Measurements from ENCODE around the gene ERC2.
"Not testable (repeated sequence)": the region's sequence is repeated elsewhere in the genome, so short reads cannot be mapped to it uniquely, and the experiment has no call there.

ERC2 gene

DNA sequence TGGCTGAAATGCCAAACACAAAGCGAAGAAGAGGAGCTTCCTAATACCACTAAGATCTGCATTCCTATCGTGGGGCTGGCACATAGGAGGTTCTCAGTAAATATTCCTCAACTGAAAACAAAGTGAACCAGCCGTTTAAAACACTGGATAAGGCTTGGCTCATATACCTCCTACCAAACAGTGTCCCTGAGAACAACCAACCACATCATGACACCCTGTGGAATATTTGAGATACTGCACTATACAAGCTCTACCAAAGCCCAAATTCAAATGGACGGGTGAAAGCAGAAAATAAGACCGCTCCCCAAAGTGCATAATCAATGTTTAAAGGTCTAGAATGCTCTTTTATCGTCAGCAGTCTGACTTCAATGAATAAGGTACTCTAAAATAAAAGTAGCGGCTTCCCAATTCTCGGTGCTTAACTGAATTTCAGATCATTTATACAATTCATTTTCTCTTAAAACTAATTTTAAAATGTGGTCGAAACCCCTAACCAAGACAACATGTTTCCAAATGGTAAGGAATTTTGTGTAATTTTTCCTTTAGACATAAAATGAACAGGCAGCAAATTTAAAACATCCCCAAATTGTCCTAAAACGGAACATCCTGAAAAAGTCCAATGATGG lies 425.8 kb downstream of the ERC2 start:
- peaks cover 12% of the 10 kb centered on the region for H3K9me3 ChIP-seq (ENCODE audit: control insufficient read depth, low read length)
- WGBS, 2 experiments (ENCODE audit: insufficient coverage in 2 of 2): 30 to 68% methylated on average over 2 to 4 of the region's 10 CpGs
- H3K4me3 ChIP-seq (ENCODE audit: extremely low read depth, insufficient read depth, low read length, poor library complexity, severe bottlenecking): no peak overlapping the region
- H3K4me1 ChIP-seq (ENCODE audit: control insufficient read depth, insufficient read depth, low read length, poor library complexity, severe bottlenecking): no peaks in the 10 kb centered on the region
- no peaks in the 10 kb centered on the region for H3K36me3 ChIP-seq (ENCODE audit: control insufficient read depth, insufficient read depth, low read length)
- H3K27ac ChIP-seq (ENCODE audit: low read depth, low read length, severe bottlenecking): no peak overlapping the region

DNA sequence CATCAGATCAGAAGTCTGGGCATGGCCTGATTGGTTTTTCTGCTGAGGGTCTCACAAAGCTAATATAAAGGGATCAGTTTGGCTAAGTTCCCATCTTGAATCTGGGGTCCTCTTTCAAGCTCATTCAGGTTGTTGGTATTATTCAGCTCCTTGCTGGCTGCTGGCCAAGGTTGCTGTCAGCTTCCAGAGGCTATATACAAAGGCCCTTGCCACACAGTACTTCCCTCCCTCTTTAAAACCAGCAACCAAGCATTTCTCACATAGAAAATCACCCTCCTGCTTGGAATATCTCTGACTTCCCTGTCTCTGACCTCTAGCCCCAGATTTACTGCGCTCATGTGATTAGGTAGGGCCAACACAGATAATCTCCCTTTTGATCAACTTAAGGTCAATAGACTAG lies 442.9 kb downstream of the ERC2 start:
- Histone ChIP-seq H3K4me3 (ENCODE audit: extremely low read depth, insufficient read depth, low read length, poor library complexity, severe bottlenecking) (no peak overlapping the region), H3K4me1 (ENCODE audit: control insufficient read depth, insufficient read depth, low read length, poor library complexity, severe bottlenecking) (no peaks in the 10 kb centered on the region), H3K9me3 (ENCODE audit: control insufficient read depth, low read length) (no peaks in the 10 kb centered on the region), H3K27ac (ENCODE audit: low read depth, low read length, severe bottlenecking) (no peak overlapping the region), H3K36me3 (ENCODE audit: control insufficient read depth, insufficient read depth, low read length) (no peaks in the 10 kb centered on the region)
- WGBS, 2 experiments (ENCODE audit: insufficient coverage in 2 of 2): 88 to 92% methylated on average over 1 of the region's 1 CpG

DNA sequence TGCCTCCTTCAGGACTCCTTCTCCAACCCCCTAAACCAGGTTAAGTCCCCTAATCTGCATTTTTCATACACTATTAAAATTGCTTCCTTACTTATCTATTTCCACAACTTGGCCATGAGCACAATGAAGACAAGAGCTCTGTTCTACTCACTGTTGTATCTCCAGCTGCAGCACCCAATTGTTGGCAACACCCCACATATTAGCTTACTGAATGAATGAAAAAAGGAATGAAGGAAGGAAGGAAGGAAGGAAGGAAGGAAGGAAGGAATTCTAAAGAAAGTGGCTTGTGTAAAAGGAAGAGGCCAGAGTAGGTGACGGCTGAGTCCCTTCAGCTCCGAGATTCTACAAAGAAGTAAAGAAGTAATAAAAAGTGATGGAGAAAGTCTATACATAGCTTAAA lies 444.7 kb downstream of the ERC2 start:
- no peaks in the 10 kb centered on the region for H3K4me1 ChIP-seq (ENCODE audit: control insufficient read depth, insufficient read depth, low read length, poor library complexity, severe bottlenecking)
- no peaks in the 10 kb centered on the region for H3K9me3 ChIP-seq (ENCODE audit: control insufficient read depth, low read length)
- H3K36me3 ChIP-seq (ENCODE audit: control insufficient read depth, insufficient read depth, low read length): no peaks in the 10 kb centered on the region
- 83 to 100% methylated on average over 1 of the region's 2 CpGs for WGBS, 2 experiments (ENCODE audit: insufficient coverage in 2 of 2)
- H3K4me3 ChIP-seq (ENCODE audit: extremely low read depth, insufficient read depth, low read length, poor library complexity, severe bottlenecking): no peak overlapping the region
- H3K27ac ChIP-seq (ENCODE audit: low read depth, low read length, severe bottlenecking): no peak overlapping the region

DNA sequence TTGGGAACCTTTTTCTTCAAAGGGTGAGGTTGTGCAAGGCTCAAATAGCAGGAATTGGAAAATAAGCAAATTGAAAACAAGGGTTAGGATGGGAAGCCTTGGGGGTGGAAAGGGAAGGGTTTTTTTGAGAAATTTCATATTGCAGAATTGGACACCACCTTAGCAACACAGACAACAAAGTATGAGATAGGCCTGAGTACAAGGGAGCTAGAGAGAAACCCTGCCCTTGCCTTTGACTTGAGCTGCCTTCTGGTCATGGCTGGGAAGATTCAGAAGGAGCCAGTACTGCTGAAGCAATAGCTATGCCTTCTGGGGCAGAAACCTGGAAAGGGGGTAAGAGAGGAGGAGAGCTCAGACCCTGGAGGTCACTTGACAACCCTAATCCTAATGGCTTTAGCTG lies 445.6 kb downstream of the ERC2 start:
- no peaks in the 10 kb centered on the region for H3K9me3 ChIP-seq (ENCODE audit: control insufficient read depth, low read length)
- H3K4me1 ChIP-seq (ENCODE audit: control insufficient read depth, insufficient read depth, low read length, poor library complexity, severe bottlenecking): no peaks in the 10 kb centered on the region
- no peaks in the 10 kb centered on the region for H3K36me3 ChIP-seq (ENCODE audit: control insufficient read depth, insufficient read depth, low read length)
- H3K27ac ChIP-seq (ENCODE audit: low read depth, low read length, severe bottlenecking): no peak overlapping the region
- no peak overlapping the region for H3K4me3 ChIP-seq (ENCODE audit: extremely low read depth, insufficient read depth, low read length, poor library complexity, severe bottlenecking)

DNA sequence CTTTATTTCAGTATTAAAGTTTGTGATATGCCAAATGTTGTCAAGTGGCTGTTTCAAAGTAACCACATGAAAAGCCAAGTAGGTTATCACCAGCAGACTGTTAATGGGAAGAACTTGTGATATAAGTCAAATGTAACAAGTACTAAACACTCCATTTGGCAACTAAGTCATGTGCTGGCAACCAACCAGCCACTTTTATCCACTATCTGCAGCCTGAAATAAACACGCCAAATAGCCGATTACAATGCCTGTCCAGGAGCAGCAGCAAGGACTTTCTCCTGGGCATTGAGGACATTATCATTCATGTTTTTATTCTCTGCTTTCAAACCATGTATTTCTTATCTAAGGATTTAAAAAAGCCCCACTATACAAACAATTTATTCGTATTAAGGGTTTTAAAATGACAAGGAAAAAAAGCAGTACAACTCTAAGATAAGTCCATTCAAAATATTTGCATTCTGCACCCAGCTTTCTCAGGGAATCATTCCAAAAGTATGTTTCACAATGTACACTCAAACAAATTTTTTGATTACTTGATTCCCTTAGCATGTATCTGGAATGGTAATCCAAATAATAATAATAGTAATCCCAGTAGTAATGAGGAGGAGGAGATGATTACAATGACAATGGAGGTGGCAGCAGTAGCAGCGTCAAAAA lies 448.6 kb downstream of the ERC2 start:
- Histone ChIP-seq H3K36me3 (ENCODE audit: control insufficient read depth, insufficient read depth, low read length) (no peaks in the 10 kb centered on the region), H3K9me3 (ENCODE audit: control insufficient read depth, low read length) (no peaks in the 10 kb centered on the region), H3K27ac (ENCODE audit: low read depth, low read length, severe bottlenecking) (no peak overlapping the region), H3K4me3 (ENCODE audit: extremely low read depth, insufficient read depth, low read length, poor library complexity, severe bottlenecking) (no peak overlapping the region), H3K4me1 (ENCODE audit: control insufficient read depth, insufficient read depth, low read length, poor library complexity, severe bottlenecking) (no peaks in the 10 kb centered on the region)
- 84 to 93% methylated on average over 4 of the region's 4 CpGs for WGBS, 2 experiments (ENCODE audit: insufficient coverage in 2 of 2)

DNA sequence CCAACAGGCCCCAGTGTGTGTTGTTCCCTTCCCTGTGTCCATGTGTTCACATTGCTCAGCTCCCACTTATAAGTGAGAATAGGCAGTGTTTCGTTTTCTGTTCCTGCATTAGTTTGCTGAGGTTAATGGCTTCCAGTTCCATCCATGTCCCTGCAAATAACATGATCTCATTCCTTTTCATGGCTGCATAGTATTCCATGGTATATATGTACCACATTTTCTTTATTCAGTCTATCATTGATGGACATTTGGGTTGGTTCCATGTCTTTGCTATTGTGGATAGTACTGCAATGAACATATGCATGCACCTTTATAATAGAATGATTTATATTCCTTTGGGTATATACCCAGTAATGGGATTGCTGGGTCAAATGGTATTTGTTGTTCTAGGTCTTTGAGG lies 452.9 kb downstream of the ERC2 start:
- not testable (repeated sequence) for H3K36me3 ChIP-seq (ENCODE audit: control insufficient read depth, insufficient read depth, low read length); H3K4me3 ChIP-seq (ENCODE audit: extremely low read depth, insufficient read depth, low read length, poor library complexity, severe bottlenecking); H3K27ac ChIP-seq (ENCODE audit: low read depth, low read length, severe bottlenecking); H3K9me3 ChIP-seq (ENCODE audit: control insufficient read depth, low read length); H3K4me1 ChIP-seq (ENCODE audit: control insufficient read depth, insufficient read depth, low read length, poor library complexity, severe bottlenecking)
- WGBS, 2 experiments (ENCODE audit: insufficient coverage in 2 of 2): 80% methylated on average over 1 of the region's 1 CpG

DNA sequence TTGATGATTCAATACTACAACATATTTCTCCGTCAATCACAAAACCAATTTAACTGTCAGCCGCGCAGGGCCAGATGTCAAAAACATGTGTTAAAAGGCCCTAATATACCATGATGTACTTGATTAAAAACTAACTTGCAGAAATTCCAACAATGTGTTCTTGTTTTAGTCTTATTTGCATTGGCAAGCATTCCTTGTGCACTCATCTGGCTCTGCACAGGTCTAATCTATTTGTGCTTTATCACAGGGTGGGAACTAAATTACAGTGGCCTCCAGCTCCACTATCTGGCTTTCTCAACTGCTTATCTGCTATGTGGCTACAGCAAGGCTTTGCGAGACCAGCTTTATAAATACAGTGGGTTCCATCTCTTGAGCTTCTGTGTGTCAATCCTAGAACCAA lies 455.5 kb downstream of the ERC2 start:
- no peak overlapping the region for H3K4me3 ChIP-seq (ENCODE audit: extremely low read depth, insufficient read depth, low read length, poor library complexity, severe bottlenecking)
- H3K4me1 ChIP-seq (ENCODE audit: control insufficient read depth, insufficient read depth, low read length, poor library complexity, severe bottlenecking): no peaks in the 10 kb centered on the region
- H3K9me3 ChIP-seq (ENCODE audit: control insufficient read depth, low read length): no peaks in the 10 kb centered on the region
- H3K36me3 ChIP-seq (ENCODE audit: control insufficient read depth, insufficient read depth, low read length): no peaks in the 10 kb centered on the region
- WGBS, 2 experiments (ENCODE audit: insufficient coverage in 2 of 2): 50 to 89% methylated on average over 1 of the region's 4 CpGs
- H3K27ac ChIP-seq (ENCODE audit: low read depth, low read length, severe bottlenecking): no peak overlapping the region

DNA sequence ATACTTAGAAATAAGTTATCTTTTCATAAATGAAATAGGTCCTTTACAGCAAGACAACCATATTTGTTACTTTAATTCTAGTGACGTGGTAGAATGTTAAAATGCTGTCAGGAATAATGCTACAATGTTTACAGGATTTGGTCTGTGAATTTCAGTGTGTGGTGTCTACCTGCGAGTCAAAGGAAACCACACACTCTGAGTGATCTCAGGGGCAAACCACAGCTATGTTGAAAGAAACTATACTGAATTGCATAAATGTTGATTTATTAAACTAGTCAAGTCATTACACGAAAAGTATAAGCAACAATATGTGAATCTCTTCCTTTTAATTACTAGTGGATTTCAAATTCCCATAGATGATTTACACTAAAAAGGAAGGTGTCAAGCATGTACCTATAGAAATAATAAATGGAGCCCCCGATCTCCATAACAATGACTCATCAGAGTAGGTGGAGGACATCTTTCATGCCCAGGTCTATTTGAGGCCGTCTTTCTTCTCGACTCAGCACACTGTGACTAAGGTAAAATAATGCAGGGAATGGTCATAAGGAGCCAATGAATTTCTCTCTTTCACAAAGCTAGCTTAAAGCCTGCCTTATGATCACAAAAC lies 463.0 kb downstream of the ERC2 start:
- no peaks in the 10 kb centered on the region for H3K4me1 ChIP-seq (ENCODE audit: control insufficient read depth, insufficient read depth, low read length, poor library complexity, severe bottlenecking)
- no peaks in the 10 kb centered on the region for H3K36me3 ChIP-seq (ENCODE audit: control insufficient read depth, insufficient read depth, low read length)
- no peaks in the 10 kb centered on the region for H3K9me3 ChIP-seq (ENCODE audit: control insufficient read depth, low read length)
- H3K27ac ChIP-seq (ENCODE audit: low read depth, low read length, severe bottlenecking): no peak overlapping the region
- no peak overlapping the region for H3K4me3 ChIP-seq (ENCODE audit: extremely low read depth, insufficient read depth, low read length, poor library complexity, severe bottlenecking)
- 100% methylated on average over 1 of the region's 6 CpGs; no CpG with 5 or more reads in 1 of the 2 experiments for WGBS, 2 experiments (ENCODE audit: insufficient coverage in 2 of 2)

DNA sequence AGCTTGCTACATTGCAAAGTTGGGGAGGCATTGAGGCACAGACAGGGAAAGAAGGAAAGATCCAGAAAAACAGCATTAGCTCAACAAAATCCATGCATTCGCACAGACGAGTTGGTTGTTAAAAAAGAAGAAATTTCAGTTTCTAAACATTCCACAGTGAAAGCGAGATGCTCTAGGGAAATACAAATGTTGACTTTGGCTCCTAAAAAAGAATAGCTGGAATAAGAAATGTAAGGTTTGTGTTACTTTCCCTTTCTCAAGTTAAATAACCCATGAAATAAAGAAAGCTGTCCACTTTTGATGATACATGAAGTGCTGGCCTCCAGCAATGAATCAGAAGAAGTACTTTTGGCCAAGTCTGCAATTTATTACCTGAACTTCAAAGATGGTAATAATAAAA lies 465.1 kb downstream of the ERC2 start:
- Histone ChIP-seq H3K4me3 (ENCODE audit: extremely low read depth, insufficient read depth, low read length, poor library complexity, severe bottlenecking) (no peak overlapping the region), H3K27ac (ENCODE audit: low read depth, low read length, severe bottlenecking) (no peak overlapping the region), H3K36me3 (ENCODE audit: control insufficient read depth, insufficient read depth, low read length) (no peaks in the 10 kb centered on the region), H3K9me3 (ENCODE audit: control insufficient read depth, low read length) (no peaks in the 10 kb centered on the region), H3K4me1 (ENCODE audit: control insufficient read depth, insufficient read depth, low read length, poor library complexity, severe bottlenecking) (peaks cover 3% of the 10 kb centered on the region)
- WGBS, 2 experiments (ENCODE audit: insufficient coverage in 2 of 2): 100% methylated on average over 2 of the region's 3 CpGs; no CpG with 5 or more reads in 1 of the 2 experiments

DNA sequence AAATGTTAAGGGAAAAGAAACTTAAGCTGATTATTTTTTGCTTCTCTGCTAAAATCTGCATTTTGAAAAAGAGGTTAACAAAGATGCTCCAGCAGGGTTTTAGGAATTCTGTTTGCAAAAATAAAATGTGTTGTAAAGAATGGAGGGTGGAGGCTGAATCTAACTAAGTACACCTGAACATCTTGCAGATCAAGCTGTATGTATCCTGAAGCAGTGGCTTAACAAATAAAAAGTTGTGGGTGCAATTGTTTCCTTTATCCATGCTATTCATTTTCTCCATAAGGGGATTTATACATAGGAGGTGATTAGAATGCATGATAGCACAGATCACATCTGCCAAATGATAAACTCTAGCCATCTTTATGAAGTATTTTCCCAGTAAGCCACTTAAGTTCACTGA lies 466.3 kb downstream of the ERC2 start:
- Histone ChIP-seq H3K4me1 (ENCODE audit: control insufficient read depth, insufficient read depth, low read length, poor library complexity, severe bottlenecking) (peaks cover 3% of the 10 kb centered on the region), H3K27ac (ENCODE audit: low read depth, low read length, severe bottlenecking) (no peak overlapping the region), H3K36me3 (ENCODE audit: control insufficient read depth, insufficient read depth, low read length) (no peaks in the 10 kb centered on the region), H3K4me3 (ENCODE audit: extremely low read depth, insufficient read depth, low read length, poor library complexity, severe bottlenecking) (no peak overlapping the region), H3K9me3 (ENCODE audit: control insufficient read depth, low read length) (no peaks in the 10 kb centered on the region)

DNA sequence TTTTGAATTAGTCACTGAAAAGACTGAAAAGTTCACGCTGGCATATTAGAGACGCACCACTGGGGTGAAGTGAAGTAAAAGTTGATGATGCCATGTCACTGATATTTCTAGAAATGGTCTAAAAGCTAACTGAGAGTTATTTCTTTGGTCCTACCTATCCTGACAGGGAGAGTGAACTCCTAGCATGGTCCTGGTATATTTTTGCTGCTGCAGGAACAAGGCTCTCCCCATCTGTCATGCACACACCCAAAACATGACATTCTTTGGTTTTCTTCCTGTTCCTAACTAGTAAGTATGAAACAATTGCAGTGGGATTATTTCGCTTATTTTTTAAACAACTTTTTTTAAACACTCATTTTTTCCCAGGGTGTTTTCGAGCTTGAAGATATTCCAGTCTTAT lies 466.7 kb downstream of the ERC2 start:
- no peak overlapping the region for H3K4me3 ChIP-seq (ENCODE audit: extremely low read depth, insufficient read depth, low read length, poor library complexity, severe bottlenecking)
- no peak overlapping the region for H3K27ac ChIP-seq (ENCODE audit: low read depth, low read length, severe bottlenecking)
- no peaks in the 10 kb centered on the region for H3K9me3 ChIP-seq (ENCODE audit: control insufficient read depth, low read length)
- WGBS, 2 experiments (ENCODE audit: insufficient coverage in 2 of 2): 85 to 87% methylated on average over 2 of the region's 4 CpGs
- no peaks in the 10 kb centered on the region for H3K36me3 ChIP-seq (ENCODE audit: control insufficient read depth, insufficient read depth, low read length)
- H3K4me1 ChIP-seq (ENCODE audit: control insufficient read depth, insufficient read depth, low read length, poor library complexity, severe bottlenecking): peaks cover 3% of the 10 kb centered on the region
